Panc1 (cell line): ENCODE results near the gene SMAD3.

ENCODE experiments used
- CTCF ChIP-seq: fragments of 450-650 bp; IDR thresholded peaks from 2 replicates; pipeline ENCODE4 v1.5.1; 2017; ENCODE audit warnings: mild to moderate bottlenecking
- REST ChIP-seq, 2 experiments: IDR thresholded peaks; 2 replicates each; pipeline ENCODE4 v1.6.1; 2011 to 2012; ENCODE audit warnings: low read depth in 2 of 2, control low read depth in 1 of 2, low read length in 1 of 2, mild to moderate bottlenecking in 1 of 2, moderate library complexity in 1 of 2; ENCODE audit not compliant: insufficient read depth in 1 of 2

- no peak for TF ChIP-seq CTCF
- TF ChIP-seq REST (IDR thresholded peaks at IDR 0.05; ENCODE audit: insufficient read depth in 1 of 2, low read depth in 2 of 2, low read length in 1 of 2), result no peak
Observed at GRCh38 chr15:67054676-67055075, 10.7 kb upstream of the SMAD3 start.
